ENCODE data around the gene ALPI.

Gene ALPI

GRCh38 chr2:232482301-232483238, 26.6 kb downstream of the ALPI start:
- H3K9ac ChIP-seq (ENCODE audit: low read length in 2 of 2), result no peak overlapping the region
- H3K36me3 ChIP-seq (ENCODE audit: control insufficient read depth in 2 of 2, insufficient read depth in 2 of 2, low read length in 2 of 2), result no peaks in the 10 kb centered on the region
- no peaks in the 10 kb centered on the region for H3K9me3 ChIP-seq (ENCODE audit: control insufficient read depth in 2 of 2, low read length in 2 of 2)
- H3K4me3 ChIP-seq (ENCODE audit: low read length in 2 of 2), result no peak overlapping the region
- H3K4me1 ChIP-seq (ENCODE audit: control insufficient read depth, insufficient read depth, low read length), result peaks cover 14% of the 10 kb centered on the region
- H3K27ac ChIP-seq (ENCODE audit: low read length), result no peak overlapping the region
- peaks cover 20 to 44% of the 10 kb centered on the region in 2 donors for H3K27me3 ChIP-seq (ENCODE audit: control insufficient read depth in 1 of 2, insufficient read depth in 2 of 2, low read length in 2 of 2)

DNA sequence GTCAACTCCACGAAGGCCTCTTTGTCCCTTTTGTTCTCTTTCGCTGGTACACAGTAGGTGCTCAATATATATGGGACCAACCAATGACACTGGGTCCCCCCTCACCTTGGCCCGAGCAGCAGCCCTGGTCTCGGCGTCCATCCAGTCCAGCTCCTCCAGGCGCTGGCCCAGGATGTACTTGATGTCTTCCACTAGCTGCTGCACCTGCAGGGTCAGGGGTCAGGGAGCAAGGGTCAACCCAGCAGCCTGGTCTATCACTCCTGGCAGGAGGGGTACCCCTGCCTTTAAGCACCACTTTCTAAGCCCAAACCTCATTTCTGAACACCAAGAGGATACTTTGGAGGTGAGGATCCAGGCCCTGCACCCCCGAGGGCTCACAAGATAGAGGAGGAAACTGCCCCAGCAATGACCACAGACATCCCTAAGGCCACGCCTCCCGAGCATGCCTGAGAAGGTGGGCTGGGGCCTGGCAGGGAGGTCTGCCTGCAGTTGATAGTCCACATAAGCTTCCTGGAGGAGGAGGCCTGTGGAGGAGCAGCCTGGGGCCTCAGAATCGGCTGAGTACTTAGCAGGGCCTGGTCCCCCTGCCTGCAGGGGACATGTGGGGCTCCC, 27.5 kb downstream of the ALPI start:
- peaks cover 15% of the 10 kb centered on the region for H3K4me1 ChIP-seq (ENCODE audit: control insufficient read depth, insufficient read depth, low read length)
- no peak overlapping the region for H3K4me3 ChIP-seq (ENCODE audit: low read length in 2 of 2)
- no peak overlapping the region for H3K9ac ChIP-seq (ENCODE audit: low read length in 2 of 2)
- H3K27ac ChIP-seq (ENCODE audit: low read length), result no peak overlapping the region
- no peaks in the 10 kb centered on the region for H3K9me3 ChIP-seq (ENCODE audit: control insufficient read depth in 2 of 2, low read length in 2 of 2)
- H3K27me3 ChIP-seq (ENCODE audit: control insufficient read depth in 1 of 2, insufficient read depth in 2 of 2, low read length in 2 of 2), result peaks cover 25 to 51% of the 10 kb centered on the region in 2 donors
- H3K36me3 ChIP-seq (ENCODE audit: control insufficient read depth in 2 of 2, insufficient read depth in 2 of 2, low read length in 2 of 2), result no peaks in the 10 kb centered on the region

DNA sequence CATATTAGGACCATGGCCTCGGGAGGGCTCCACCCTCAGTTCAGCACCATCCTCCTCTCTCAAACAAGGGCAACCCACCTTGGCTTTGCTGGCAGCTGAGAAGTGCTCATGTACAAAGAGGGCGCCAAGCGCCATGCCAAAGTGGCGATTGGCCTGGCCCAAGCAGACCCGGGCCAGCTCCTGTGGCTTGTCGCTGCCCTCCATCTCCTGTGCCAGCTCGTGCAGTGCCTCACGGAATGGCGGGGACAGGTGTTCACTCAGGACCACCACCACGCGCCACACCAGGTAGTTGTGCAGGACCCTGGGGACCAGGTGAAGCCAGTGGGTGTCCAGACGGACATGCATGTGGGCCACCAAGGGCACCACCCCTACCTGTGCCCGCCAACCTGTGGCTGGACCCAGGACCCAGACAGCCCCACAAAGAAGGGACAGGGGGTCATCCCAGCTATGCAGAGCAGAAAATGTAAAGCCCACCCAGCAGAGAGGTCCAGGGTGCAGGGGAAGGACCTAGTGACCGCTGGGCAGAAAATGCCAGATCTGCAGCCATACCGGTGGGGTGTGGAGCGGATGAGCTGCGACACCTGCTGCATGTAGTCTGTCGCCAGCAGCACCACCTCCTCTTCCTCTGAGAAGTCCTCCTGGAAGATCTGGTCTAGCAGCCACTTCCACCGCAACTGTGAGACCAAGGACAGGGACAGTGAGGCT, 28.1 kb downstream of the ALPI start:
- Histone ChIP-seq H3K4me1 (ENCODE audit: control insufficient read depth, insufficient read depth, low read length) (peaks cover 15% of the 10 kb centered on the region), H3K36me3 (ENCODE audit: control insufficient read depth in 2 of 2, insufficient read depth in 2 of 2, low read length in 2 of 2) (no peaks in the 10 kb centered on the region), H3K27me3 (ENCODE audit: control insufficient read depth in 1 of 2, insufficient read depth in 2 of 2, low read length in 2 of 2) (peaks cover 29 to 52% of the 10 kb centered on the region in 2 donors), H3K4me3 (ENCODE audit: low read length in 2 of 2) (no peak overlapping the region), H3K9me3 (ENCODE audit: control insufficient read depth in 2 of 2, low read length in 2 of 2) (no peaks in the 10 kb centered on the region), H3K27ac (ENCODE audit: low read length) (no peak overlapping the region), H3K9ac (ENCODE audit: low read length in 2 of 2) (no peak overlapping the region)

- Histone ChIP-seq H3K9me3 (ENCODE audit: control insufficient read depth in 2 of 2, low read length in 2 of 2) (no peaks in the 10 kb centered on the region), H3K4me1 (ENCODE audit: control insufficient read depth, insufficient read depth, low read length) (peaks cover 15% of the 10 kb centered on the region), H3K9ac (ENCODE audit: low read length in 2 of 2) (no peak overlapping the region), H3K36me3 (ENCODE audit: control insufficient read depth in 2 of 2, insufficient read depth in 2 of 2, low read length in 2 of 2) (no peaks in the 10 kb centered on the region), H3K4me3 (ENCODE audit: low read length in 2 of 2) (no peak overlapping the region), H3K27ac (ENCODE audit: low read length) (no peak overlapping the region), H3K27me3 (ENCODE audit: control insufficient read depth in 1 of 2, insufficient read depth in 2 of 2, low read length in 2 of 2) (peaks cover 34 to 52% of the 10 kb centered on the region in 2 donors)
Observed at GRCh38 chr2:232484628-232485347, 28.8 kb downstream of the ALPI start.

- Histone ChIP-seq H3K4me1 (ENCODE audit: control insufficient read depth, insufficient read depth, low read length) (peaks cover 15% of the 10 kb centered on the region), H3K4me3 (ENCODE audit: low read length in 2 of 2) (no peak overlapping the region), H3K27me3 (ENCODE audit: control insufficient read depth in 1 of 2, insufficient read depth in 2 of 2, low read length in 2 of 2) (peaks cover 35 to 52% of the 10 kb centered on the region in 2 donors), H3K36me3 (ENCODE audit: control insufficient read depth in 2 of 2, insufficient read depth in 2 of 2, low read length in 2 of 2) (no peaks in the 10 kb centered on the region), H3K27ac (ENCODE audit: low read length) (no peak overlapping the region), H3K9me3 (ENCODE audit: control insufficient read depth in 2 of 2, low read length in 2 of 2) (no peaks in the 10 kb centered on the region), H3K9ac (ENCODE audit: low read length in 2 of 2) (no peak overlapping the region)
Observed at GRCh38 chr2:232485348-232485756, 29.4 kb downstream of the ALPI start.

DNA sequence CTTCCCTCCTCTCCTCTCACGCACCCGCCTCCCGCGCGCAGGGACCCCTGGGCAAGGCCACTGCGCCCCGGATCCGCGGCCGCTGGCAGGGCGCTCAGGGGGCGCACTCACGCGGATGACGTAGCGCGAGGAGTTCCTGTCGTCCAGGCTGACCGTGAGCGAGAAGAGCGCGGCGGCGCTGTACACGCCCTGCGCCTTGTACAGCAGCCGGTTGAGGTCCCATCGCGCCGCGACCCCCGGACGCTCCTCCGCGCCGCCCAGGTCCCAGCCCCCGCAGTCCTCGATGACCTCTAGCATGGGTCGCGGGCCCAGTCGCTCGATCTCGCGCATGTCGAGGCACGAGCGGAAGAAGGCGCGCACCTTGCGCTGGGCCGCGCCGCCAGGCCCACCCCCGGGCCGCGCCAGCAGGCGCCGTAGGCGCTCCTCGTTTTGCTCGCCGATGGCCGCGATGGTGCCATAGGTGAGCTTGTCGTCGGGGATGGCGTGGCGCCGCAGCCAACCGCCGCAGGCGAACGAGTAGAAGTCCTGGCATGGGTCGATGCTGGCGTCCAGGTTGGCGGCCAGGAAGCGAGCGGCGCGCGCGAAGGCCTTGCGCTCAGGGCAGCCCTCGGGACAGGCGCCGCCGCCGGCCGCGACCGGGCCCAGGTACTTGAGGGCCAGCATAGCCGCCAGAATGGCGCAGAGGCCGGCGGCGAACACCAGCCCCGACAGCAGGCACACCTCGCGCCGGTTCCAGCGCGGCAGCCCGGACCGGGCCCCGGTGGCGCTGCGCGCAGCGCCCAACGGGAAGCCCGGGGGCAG, 30.0 kb downstream of the ALPI start:
- no peaks in the 10 kb centered on the region for H3K9me3 ChIP-seq (ENCODE audit: control insufficient read depth in 2 of 2, low read length in 2 of 2)
- no peak overlapping the region for H3K9ac ChIP-seq (ENCODE audit: low read length in 2 of 2)
- H3K4me1 ChIP-seq (ENCODE audit: control insufficient read depth, insufficient read depth, low read length), result peaks cover 15% of the 10 kb centered on the region
- no peak overlapping the region for H3K4me3 ChIP-seq (ENCODE audit: low read length in 2 of 2)
- H3K27ac ChIP-seq (ENCODE audit: low read length), result no peak overlapping the region
- H3K36me3 ChIP-seq (ENCODE audit: control insufficient read depth in 2 of 2, insufficient read depth in 2 of 2, low read length in 2 of 2), result no peaks in the 10 kb centered on the region
- peaks cover 34 to 55% of the 10 kb centered on the region in 2 donors for H3K27me3 ChIP-seq (ENCODE audit: control insufficient read depth in 1 of 2, insufficient read depth in 2 of 2, low read length in 2 of 2)

- H3K4me1 ChIP-seq (ENCODE audit: control insufficient read depth, insufficient read depth, low read length), result peaks cover 15% of the 10 kb centered on the region
- H3K4me3 ChIP-seq (ENCODE audit: low read length in 2 of 2), result no peak overlapping the region
- H3K27ac ChIP-seq (ENCODE audit: low read length), result no peak overlapping the region
- no peaks in the 10 kb centered on the region for H3K36me3 ChIP-seq (ENCODE audit: control insufficient read depth in 2 of 2, insufficient read depth in 2 of 2, low read length in 2 of 2)
- H3K27me3 ChIP-seq (ENCODE audit: control insufficient read depth in 1 of 2, insufficient read depth in 2 of 2, low read length in 2 of 2), result peaks cover 32 to 58% of the 10 kb centered on the region in 2 donors
- H3K9me3 ChIP-seq (ENCODE audit: control insufficient read depth in 2 of 2, low read length in 2 of 2), result no peaks in the 10 kb centered on the region
- no peak overlapping the region for H3K9ac ChIP-seq (ENCODE audit: low read length in 2 of 2)
Observed at GRCh38 chr2:232486558-232487384, 30.8 kb downstream of the ALPI start.

DNA sequence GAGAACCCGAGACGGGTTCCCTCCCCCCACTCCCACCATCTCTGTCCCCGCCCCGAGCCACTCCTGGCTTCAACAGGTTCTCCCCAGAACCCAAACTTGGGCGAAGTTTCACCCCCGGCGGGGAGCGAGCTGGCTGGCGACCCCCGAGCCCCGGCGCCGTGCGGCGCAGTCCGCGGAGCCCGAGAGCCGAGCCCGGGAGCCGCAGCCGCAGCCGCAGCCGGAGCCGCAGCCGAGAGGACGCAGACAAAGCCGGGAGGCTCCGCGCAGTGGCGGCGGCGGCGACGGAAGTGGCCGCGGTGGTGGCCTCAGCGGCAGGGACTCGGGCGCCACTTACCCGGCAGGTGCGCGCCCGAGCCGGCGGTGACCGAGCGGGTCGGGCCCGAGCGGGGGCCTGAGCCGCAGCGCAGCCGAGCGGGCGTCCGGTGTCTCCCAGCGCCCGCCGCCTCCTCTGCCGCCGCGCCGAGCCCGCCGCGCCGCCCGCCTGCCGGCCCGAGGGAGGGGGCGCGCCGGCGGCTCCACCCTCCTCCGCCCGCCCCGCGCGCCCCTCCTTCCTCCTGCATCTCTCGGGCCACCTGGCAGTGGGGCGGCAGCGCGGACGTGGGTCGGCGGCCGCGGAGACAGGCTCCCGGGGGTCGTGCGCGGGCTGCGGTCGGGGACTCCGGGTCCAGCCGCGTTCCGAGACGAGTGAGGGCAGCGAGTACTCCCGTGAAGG, 31.6 kb downstream of the ALPI start, which contains the start of gene ECEL1:
TSS of gene ECEL1 (minus strand) at position 450 of the 712 bp plus-strand sequence. CDS start 1,181 bp downstream, outside the sequence.
- Histone ChIP-seq H3K9me3 (ENCODE audit: control insufficient read depth in 2 of 2, low read length in 2 of 2) (no peaks in the 10 kb centered on the region), H3K27me3 (ENCODE audit: control insufficient read depth in 1 of 2, insufficient read depth in 2 of 2, low read length in 2 of 2) (peaks cover 32 to 58% of the 10 kb centered on the region in 2 donors), H3K9ac (ENCODE audit: low read length in 2 of 2) (no peak within 1 kb of the TSS), H3K4me1 (ENCODE audit: control insufficient read depth, insufficient read depth, low read length) (peaks cover 15% of the 10 kb centered on the region), H3K27ac (ENCODE audit: low read length) (no peak within 1 kb of the TSS), H3K36me3 (ENCODE audit: control insufficient read depth in 2 of 2, insufficient read depth in 2 of 2, low read length in 2 of 2) (no peaks in the 10 kb centered on the region), H3K4me3 (ENCODE audit: low read length in 2 of 2) (no peak within 1 kb of the TSS)
